GM12878 (cell line): ENCODE measurements around the gene DLG2. TPM values are rescaled to one million over a fixed set of nuclear protein-coding genes. Genes with fewer than 3 reads are reported as not detected.

Source experiments
- ATAC-seq: fragments of 200-7000 bp; cut with Tn5 transposase; 3 replicates; pipeline ENCODE4 v1.9.1; 2020; ENCODE audit warnings: mild to moderate bottlenecking, moderate library complexity
- BruUV-seq: library from RNA; stranded (reverse); fragments of 400-500 nt; replicated peaks from 2 replicates; lab custom pipeline; 2021; lab: Mats Ljungman, UMichigan
- CTCF ChIA-PET: fragments of 300-600 bp; sonication (Branson Sonifier 250); formaldehyde crosslinking; extraction: SDS; loops from one replicate; lab custom pipeline; 2021; ENCODE audit warnings: inconsistent platforms; lab: Yijun Ruan, JAX
- POLR2A ChIA-PET: fragments of 350-600 bp; formaldehyde crosslinking; extraction: SDS; loops from one replicate; lab custom pipeline; 2021; ENCODE audit warnings: inconsistent platforms; lab: Charles Lee
- RAD21 ChIA-PET: fragments of 300-600 bp; sonication (Branson Sonifier 250); formaldehyde crosslinking; loops from one replicate; lab custom pipeline; 2023; ENCODE audit warnings: antibody characterized with exemption; ENCODE audit not compliant: unreplicated experiment; lab: Charles Lee
- SMC1A ChIA-PET: fragments of 300-600 bp; sonication (Branson Sonifier 250); formaldehyde crosslinking; loops from one replicate; lab custom pipeline; 2023; ENCODE audit not compliant: unreplicated experiment, uncharacterized antibody; lab: Charles Lee
- DNase-seq: peaks from one replicate; pipeline ENCODE4 v3.0.0-alpha.2; 2011; ENCODE audit warnings: low read depth, low spot score
- FAIRE-seq: peaks from 3 replicates; lab custom pipeline; 2011; peaks lifted over from hg19 to GRCh38; lab: Jason Lieb, UNC
- H2AFZ ChIP-seq: 2 replicates; pipeline ENCODE4 v1.6.0; 2011; ENCODE audit warnings: low read depth, low read length, control low read depth; ENCODE audit not compliant: control insufficient read depth
- H3K27ac ChIP-seq: 2 replicates; pipeline ENCODE4 v1.5.1; 2011; ENCODE audit warnings: control low read depth; ENCODE audit not compliant: control insufficient read depth, insufficient read depth
- H3K27me3 ChIP-seq, 2 experiments: replicated peaks in 1 of 2; 2 replicates each; pipeline versions ENCODE4 v1.6.0 to v1.6.1; 2011; ENCODE audit warnings: low read length in 1 of 2; ENCODE audit not compliant: control insufficient read depth in 2 of 2, insufficient read depth in 2 of 2
- H3K36me3 ChIP-seq, 2 experiments: 2 replicates each; pipeline ENCODE4 v1.5.1; 2011; ENCODE audit warnings: low read length in 1 of 2; ENCODE audit not compliant: control insufficient read depth in 2 of 2, insufficient read depth in 2 of 2
- H3K4me1 ChIP-seq: 2 replicates; pipeline ENCODE4 v1.6.1; 2011; ENCODE audit warnings: mild to moderate bottlenecking, low read length, moderate library complexity, mixed read lengths; ENCODE audit not compliant: control insufficient read depth, insufficient read depth
- H3K4me2 ChIP-seq: 2 replicates; pipeline ENCODE4 v1.6.0; 2011; ENCODE audit warnings: control low read depth; ENCODE audit not compliant: control insufficient read depth, insufficient read depth
- H3K4me3 ChIP-seq: fragments of 200-600 bp; sonication (generic); 2 replicates; pipeline ENCODE4 v1.5.1; 2016
- H3K79me2 ChIP-seq: 2 replicates; pipeline ENCODE4 v1.6.0; 2011; ENCODE audit warnings: low read length; ENCODE audit not compliant: control insufficient read depth, insufficient read depth
- H3K9ac ChIP-seq: 2 replicates; pipeline ENCODE4 v1.8.0; 2011; ENCODE audit warnings: low read length, control low read depth, mixed read lengths; ENCODE audit not compliant: control insufficient read depth, insufficient read depth
- H3K9me3 ChIP-seq: replicated peaks from 3 replicates; pipeline ENCODE4 v1.5.1; 2011; ENCODE audit warnings: mild to moderate bottlenecking, low read length; ENCODE audit not compliant: control insufficient read depth, insufficient read depth
- H4K20me1 ChIP-seq: 2 replicates; pipeline ENCODE4 v1.6.0; 2011; ENCODE audit not compliant: control insufficient read depth, insufficient read depth
- BRCA1 ChIP-seq: IDR thresholded peaks from 2 replicates; pipeline ENCODE4 v1.6.1; 2011; ENCODE audit warnings: low read depth, low read length, improper control_type of control experiment
- EP300 ChIP-seq, 2 experiments: fragments of 150-350 bp in 1 of 2; IDR thresholded peaks; 2 replicates each; pipeline ENCODE4 v1.6.1; 2011 to 2012; ENCODE audit warnings: low read depth in 2 of 2, low read length in 2 of 2, borderline replicate concordance in 1 of 2, improper control_type of control experiment in 1 of 2, inconsistent platforms in 1 of 2; ENCODE audit not compliant: control insufficient read depth in 1 of 2
- EZH2 ChIP-seq: IDR thresholded peaks from 2 replicates; pipeline ENCODE4 v1.6.1; 2012; ENCODE audit warnings: low read depth, mild to moderate bottlenecking, control low read depth, inconsistent platforms, low read length, borderline replicate concordance; ENCODE audit not compliant: control insufficient read depth
- FOXM1 ChIP-seq: IDR thresholded peaks from 2 replicates; pipeline ENCODE4 v1.6.1; 2012; ENCODE audit warnings: low read depth, mild to moderate bottlenecking, inconsistent platforms, low read length, moderate library complexity
- IRF4 ChIP-seq: IDR thresholded peaks from 2 replicates; pipeline ENCODE4 v1.6.1; 2011; ENCODE audit warnings: low read depth, low read length
- KLF5 ChIP-seq: fragments of 450-650 bp; IDR thresholded peaks from 2 replicates; pipeline ENCODE4 v1.6.1; 2014; ENCODE audit warnings: mild to moderate bottlenecking; ENCODE audit not compliant: partially characterized antibody
- MYB ChIP-seq: fragments of 150-350 bp; IDR thresholded peaks from 2 replicates; pipeline ENCODE4 v1.6.1; 2014; ENCODE audit warnings: mild to moderate bottlenecking, low read depth, low read length, borderline replicate concordance
- NFYA ChIP-seq: IDR thresholded peaks from 2 replicates; pipeline ENCODE4 v1.6.1; 2011; ENCODE audit warnings: low read depth, mild to moderate bottlenecking, low read length, improper control_type of control experiment, borderline replicate concordance
- NR2F1 ChIP-seq: fragments of 450-650 bp; conservative IDR thresholded peaks from 2 replicates; pipeline ENCODE4 v1.6.1; 2017; ENCODE audit warnings: mild to moderate bottlenecking
- POLR2AphosphoS2 ChIP-seq: IDR thresholded peaks from 2 replicates; pipeline ENCODE4 v1.6.1; 2011; ENCODE audit warnings: low read depth, mild to moderate bottlenecking, low read length, improper control_type of control experiment, moderate library complexity
- SUZ12 ChIP-seq: fragments of 200-600 bp; sonication (generic); IDR thresholded peaks from one replicate; pipeline ENCODE4 v1.6.1; 2018; ENCODE audit warnings: antibody characterized with exemption, mild to moderate bottlenecking; ENCODE audit not compliant: unreplicated experiment
- TCF3 ChIP-seq: IDR thresholded peaks from 2 replicates; pipeline ENCODE4 v1.6.1; 2012; ENCODE audit warnings: low read depth, mild to moderate bottlenecking, low read length, borderline replicate concordance; ENCODE audit not compliant: insufficient read depth
- ZNF207 ChIP-seq: fragments of 450-650 bp; IDR thresholded peaks from 2 replicates; pipeline ENCODE4 v1.6.1; 2014; ENCODE audit warnings: antibody characterized with exemption, mild to moderate bottlenecking, borderline replicate concordance
- WGBS: methylation state at CpG from one replicate; pipeline ENCODE4 v1.1.6; 2016; ENCODE audit warnings: low lambda C conversion rate; ENCODE audit not compliant: insufficient replicate concordance, insufficient coverage; ENCODE audit errors: missing lambda C conversion rate; 5-methylcytosine and 5-hydroxymethylcytosine counted together
- in situ Hi-C: fragments of 300-500 bp; cut with MboI; formaldehyde crosslinking; loops from 9 replicates; pipeline ENCODE4 v1.14.3; 2018; ENCODE audit warnings: mixed read lengths
- intact Hi-C: fragments of 100-400 bp; cut with micrococcal nuclease; formaldehyde crosslinking; loops from one replicate; pipeline ENCODE4 v1.14.2; 2022; ENCODE audit not compliant: unreplicated experiment
- polyA plus RNA-seq, 11 experiments: library from polyadenylated mRNA; depleted of rRNA in 4 of 11; unstranded in 6 of 11; stranded (reverse) in 5 of 11; fragments of >200 nt; fragmentation: Nextera tagmentation in 4 of 11; fragmentation: Illumina TruSeq in 1 of 11; extraction: Ambion mirVana in 4 of 11; extraction: Trizol in 1 of 11; gene quantifications; 1 replicate in 1 of 11; 2 replicates in 10 of 11; pipeline versions ENCODE4 v1.2.1 to v1.2.3, GENCODE V29; 2011 to 2016; ENCODE audit warnings: inconsistent platforms in 2 of 11, missing spikeins in 2 of 11, low read depth in 1 of 11
- total RNA-seq, 4 experiments: library from RNA; depleted of rRNA in 3 of 4; stranded (reverse); fragments of >200 nt in 3 of 4; fragmentation: Illumina TruSeq in 1 of 4; extraction: Trizol in 1 of 4; gene quantifications; 2 replicates each; pipeline versions ENCODE4 v1.2.1 to v1.2.3, GENCODE V29; 2013 to 2021
- TF ChIP-seq, protein P1 (sequence below): IDR thresholded peaks from 2 replicates; pipeline ENCODE4 v1.6.1; 2011; ENCODE audit warnings: borderline replicate concordance, low read depth, mild to moderate bottlenecking, moderate library complexity, low read length; ENCODE audit not compliant: insufficient read depth, poor library complexity, severe bottlenecking
- TF ChIP-seq, protein P2 (sequence below): fragments of 450-650 bp; IDR thresholded peaks from 2 replicates; pipeline ENCODE4 v1.6.1; 2016; ENCODE audit warnings: mild to moderate bottlenecking

Gene DLG2
- total and polyA plus RNA-seq, 10 of the 15 experiments (the other 5 are each of a cell fraction or from before 2014, with no cell fraction given), result 0.09 to 0.98 (median 0.35) TPM

DNA sequence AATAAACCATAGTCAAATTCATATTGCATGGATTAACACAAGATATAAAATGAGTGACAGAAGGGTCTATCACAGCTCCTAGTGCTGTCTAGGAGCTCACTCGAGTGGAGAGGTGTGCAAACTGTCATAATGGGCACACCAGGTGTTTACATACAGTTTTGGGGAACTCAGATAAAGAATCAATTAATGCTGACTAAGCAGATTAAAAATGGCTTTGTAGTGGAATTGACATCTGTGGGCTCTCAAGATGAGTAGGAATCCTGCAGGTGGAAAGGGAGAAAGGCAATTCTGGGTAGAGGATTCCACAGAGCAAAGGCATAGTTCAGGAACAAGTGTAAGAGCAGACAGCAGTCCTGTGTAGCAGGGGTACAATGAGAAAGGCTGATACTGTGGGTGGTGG, 1844.8 kb downstream of the DLG2 start:
- no TSS peak for BruUV-seq

DNA sequence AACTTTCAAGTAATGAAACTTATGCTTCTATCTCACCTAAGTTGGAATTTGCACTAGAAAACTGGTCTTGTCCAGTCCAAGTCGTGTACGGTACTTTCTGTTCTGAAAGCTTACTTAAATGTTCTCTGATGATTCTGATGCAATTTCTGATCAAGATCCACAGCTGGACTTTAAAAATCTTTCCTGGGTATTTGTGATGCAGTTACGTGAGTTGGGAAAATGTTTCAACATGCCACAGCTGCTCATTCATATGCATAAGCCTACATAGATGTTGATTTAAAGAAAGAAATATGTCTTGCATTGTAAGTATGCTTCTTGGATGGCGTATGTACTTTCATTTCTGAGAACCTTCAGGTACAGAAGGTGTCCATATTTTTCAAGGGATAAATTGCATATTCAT, 1847.3 kb downstream of the DLG2 start:
- ChIA-PET CTCF (interaction anchor here (1.0 to 1.9 kb wide), 2 partner anchors 12 to 26 kb away, joined by 3 read pairs; no protein-coding TSS in a partner anchor), RAD21 (no interaction called here), POLR2A (interaction anchor here (0.5 kb wide), 1 partner anchor 10 kb away, joined by 4 read pairs; no protein-coding TSS in a partner anchor), SMC1A (interaction anchor here (0.6 to 1.3 kb wide), 4 partner anchors 13 to 57 kb away, joined by 3 read pairs; no protein-coding TSS in a partner anchor)
- H3K27ac ChIP-seq, result no peak overlapping the region
- H3K79me2 ChIP-seq, result no peaks in the 10 kb centered on the region
- no peaks in the 10 kb centered on the region for H3K9me3 ChIP-seq
- TF ChIP-seq IRF4 (no peak), ZNF207 (no peak), BRCA1 (no peak), KLF5 (no peak), SUZ12 (no peak), NFYA (no peak), POLR2AphosphoS2 (no peak), EP300 (IDR thresholded peaks at IDR 0.05; ENCODE audit: borderline replicate concordance in 1 of 2, control insufficient read depth in 1 of 2, low read depth in 2 of 2, low read length in 2 of 2) (no peak)
- TF ChIP-seq, protein P1, sequence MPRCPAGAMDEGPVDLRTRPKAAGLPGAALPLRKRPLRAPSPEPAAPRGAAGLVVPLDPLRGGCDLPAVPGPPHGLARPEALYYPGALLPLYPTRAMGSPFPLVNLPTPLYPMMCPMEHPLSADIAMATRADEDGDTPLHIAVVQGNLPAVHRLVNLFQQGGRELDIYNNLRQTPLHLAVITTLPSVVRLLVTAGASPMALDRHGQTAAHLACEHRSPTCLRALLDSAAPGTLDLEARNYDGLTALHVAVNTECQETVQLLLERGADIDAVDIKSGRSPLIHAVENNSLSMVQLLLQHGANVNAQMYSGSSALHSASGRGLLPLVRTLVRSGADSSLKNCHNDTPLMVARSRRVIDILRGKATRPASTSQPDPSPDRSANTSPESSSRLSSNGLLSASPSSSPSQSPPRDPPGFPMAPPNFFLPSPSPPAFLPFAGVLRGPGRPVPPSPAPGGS, result no peak
- H3K9ac ChIP-seq, result no peak overlapping the region
- no peaks in the 10 kb centered on the region for H4K20me1 ChIP-seq
- H3K4me1 ChIP-seq, result no peaks in the 10 kb centered on the region
- in situ Hi-C loops (no loop called here), intact Hi-C loops (no loop called here)
- DNase-seq (no peak), FAIRE-seq (no peak), ATAC-seq (no peak)
- no peak overlapping the region for H3K4me3 ChIP-seq
- H2AFZ ChIP-seq, result no peak overlapping the region
- H3K4me2 ChIP-seq, result no peak overlapping the region
- WGBS, result 49% methylated on average over 4 of the region's 4 CpGs
- H3K27me3 ChIP-seq, result no peaks in the 10 kb centered on the region
- no TSS peak for BruUV-seq
- H3K36me3 ChIP-seq, result no peaks in the 10 kb centered on the region

More for the DNA sequence above, 1844.8 kb downstream of the DLG2 start:
- FAIRE-seq (no peak), DNase-seq (no peak), ATAC-seq (no peak)
- Histone ChIP-seq H4K20me1 (no peaks in the 10 kb centered on the region), H3K9me3 (no peaks in the 10 kb centered on the region), H3K9ac (no peak overlapping the region), H3K79me2 (no peaks in the 10 kb centered on the region), H3K4me2 (no peak overlapping the region), H3K27ac (no peak overlapping the region), H3K4me1 (no peaks in the 10 kb centered on the region), H2AFZ (no peak overlapping the region), H3K4me3 (no peak overlapping the region), H3K27me3 (no peaks in the 10 kb centered on the region; a peak in 1 of 4 replicates), H3K36me3 (no peaks in the 10 kb centered on the region)
- ChIA-PET RAD21 (no interaction called here), SMC1A (no interaction called here), CTCF (interaction anchor here (0.6 kb wide), 1 partner anchor 1288 kb away, joined by 4 read pairs; no protein-coding TSS in a partner anchor), POLR2A (no interaction called here)
- TF ChIP-seq, protein P2, sequence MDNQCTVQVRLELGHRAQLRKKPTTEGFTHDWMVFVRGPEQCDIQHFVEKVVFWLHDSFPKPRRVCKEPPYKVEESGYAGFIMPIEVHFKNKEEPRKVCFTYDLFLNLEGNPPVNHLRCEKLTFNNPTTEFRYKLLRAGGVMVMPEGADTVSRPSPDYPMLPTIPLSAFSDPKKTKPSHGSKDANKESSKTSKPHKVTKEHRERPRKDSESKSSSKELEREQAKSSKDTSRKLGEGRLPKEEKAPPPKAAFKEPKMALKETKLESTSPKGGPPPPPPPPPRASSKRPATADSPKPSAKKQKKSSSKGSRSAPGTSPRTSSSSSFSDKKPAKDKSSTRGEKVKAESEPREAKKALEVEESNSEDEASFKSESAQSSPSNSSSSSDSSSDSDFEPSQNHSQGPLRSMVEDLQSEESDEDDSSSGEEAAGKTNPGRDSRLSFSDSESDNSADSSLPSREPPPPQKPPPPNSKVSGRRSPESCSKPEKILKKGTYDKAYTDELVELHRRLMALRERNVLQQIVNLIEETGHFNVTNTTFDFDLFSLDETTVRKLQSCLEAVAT, result no peak
- TF ChIP-seq TCF3 (no peak), EZH2 (no peak), MYB (no peak), FOXM1 (no peak), NR2F1 (no peak)
- intact Hi-C loops (no loop called here), in situ Hi-C loops (no loop called here)
- WGBS, result 0% methylated on average over 1 of the region's 1 CpG
